Heart left ventricle (tissue), 16 donors: ENCODE data around the gene FAM131C. TPM values are rescaled to one million over a fixed set of nuclear protein-coding genes. Genes with fewer than 3 reads are reported as not detected.
"Not testable (repeated sequence)": the region's sequence is repeated elsewhere in the genome, so short reads cannot be mapped to it uniquely, and the experiment has no call there.

Source experiments
- ATAC-seq, 4 donors: fragments of 200-7000 bp; cut with Tn5 transposase; one replicate each; pipeline ENCODE4 v1.9.1; 2020 to 2022; ENCODE audit warnings: moderate library complexity in 4 of 4, mild to moderate bottlenecking in 3 of 4, moderate number of reproducible peaks in 1 of 4
- DNase-seq, 5 donors: peaks; one replicate each; pipeline ENCODE4 v3.0.0-alpha.2; 2020
- H3K27ac ChIP-seq, 12 donors: fragments of 200-600 bp; sonication (generic) in 4 of 12; one replicate each; pipeline versions ENCODE4 v1.5.0 to v1.8.0; 2016 to 2022; ENCODE audit warnings: mild to moderate bottlenecking in 2 of 12
- H3K27me3 ChIP-seq, 9 donors: fragments of 200-600 bp; sonication (generic) in 2 of 9; one replicate each; pipeline versions ENCODE4 v1.5.1 to v1.8.0; 2016 to 2022; ENCODE audit warnings: mild to moderate bottlenecking in 3 of 9
- H3K36me3 ChIP-seq, 9 donors: fragments of 200-600 bp; sonication (generic) in 2 of 9; one replicate each; pipeline versions ENCODE4 v1.5.0 to v1.8.0; 2018 to 2022; ENCODE audit warnings: mild to moderate bottlenecking in 2 of 9
- H3K4me1 ChIP-seq, 12 donors: fragments of 200-600 bp; sonication (generic) in 4 of 12; one replicate each; pipeline versions ENCODE4 v1.5.0 to v1.8.0; 2016 to 2022; ENCODE audit warnings: mild to moderate bottlenecking in 3 of 12
- H3K4me3 ChIP-seq, 12 donors: fragments of 200-600 bp; sonication (generic) in 4 of 12; one replicate each; pipeline versions ENCODE4 v1.5.0 to v1.8.0; 2017 to 2022; ENCODE audit warnings: mild to moderate bottlenecking in 9 of 12, moderate library complexity in 4 of 12
- H3K9me3 ChIP-seq, 12 donors: fragments of 200-600 bp; sonication (generic) in 4 of 12; one replicate each; pipeline versions ENCODE4 v1.5.0 to v1.8.0; 2016 to 2022; ENCODE audit warnings: mild to moderate bottlenecking in 1 of 12
- CTCF ChIP-seq, 12 donors: fragments of 200-600 bp; sonication (generic) in 4 of 12; IDR thresholded peaks; one replicate each; pipeline versions ENCODE4 v1.5.0 to v1.8.0; 2018 to 2022; ENCODE audit warnings: antibody characterized with exemption in 12 of 12, mild to moderate bottlenecking in 5 of 12
- POLR2A ChIP-seq, 2 donors: fragments of 450-650 bp; IDR thresholded peaks; one replicate each; pipeline ENCODE4 v1.6.1; 2017; ENCODE audit warnings: antibody characterized with exemption in 2 of 2, mild to moderate bottlenecking in 2 of 2, moderate library complexity in 2 of 2
- WGBS, 4 donors: extraction: QIAGEN DNeasy Blood & Tissue Kit in 2 of 4; methylation state at CpG; one replicate each; pipeline versions ENCODE4 v1.1.5 to v1.1.7; 2013 to 2018; 5-methylcytosine and 5-hydroxymethylcytosine counted together
- intact Hi-C, 10 donors: fragments of 100-400 bp; cut with DNase I; formaldehyde crosslinking; loops; one replicate each; pipeline versions ENCODE4 v1.11.1 to v1.14.2; 2022
- polyA plus RNA-seq, 2 donors: library from polyadenylated mRNA; stranded (reverse); fragments of 200-250 nt; gene quantifications; one replicate each; pipeline ENCODE4 v1.2.3, GENCODE V29; 2013
- total RNA-seq, 9 donors: library from RNA; depleted of rRNA in 2 of 9; stranded (reverse); fragments of >200 nt in 2 of 9; fragmentation: NEBNext Ultra II Directional in 3 of 9; extraction: Animal tissue kit (Norgen Biotek cat#: 25700) in 3 of 9; gene quantifications; one replicate each; pipeline versions ENCODE4 v1.1.0 to v1.2.4, GENCODE V29; 2016 to 2023
- donor health status: ischemic (EF 13 %, LVEDD 7.1; RV severe dilation, severe dysfunction).
- donor health status: healthy with polysubstance abuse.
- donor health status: DM: no; HTN: yes; CAD: no.
- donor health status: DM: no; HTN: no; CAD: no.
- donor health status: ischemic (EF 25% LVEDD 6.9; RV normal size, moderate dysfunction).
- donor health status: ischemic (EF 25% LVEDD 5.7; RV mildly dilated, moderate dysfunction).
- donor health status: healthy.
- donor health status: DM: yes; HTN: yes; CAD: no.
- donor health status: ischemic (EF 35%, LVEDD 5.7; RV mildly dilated, moderate dysfunction).
- donor health status: nonischemic (EF 11% LVEDD 7.7; RV severe dilation, severe dysfunction).
- donor health status: DM: yes; HTN: yes; CAD: no.
- donor health status: PGD.
- donor health status: ischemic (EF 29% LVEDD 5.4; RV normal size, mild dysfunction).
- donor health status: nonischemic (EF 23%, LVEDD 6.1; RV moderate dilation, normal function).

FAM131C gene
- total and polyA plus RNA-seq, 11 donors: 1.1 to 17.8 (median 3.4) TPM

DNA sequence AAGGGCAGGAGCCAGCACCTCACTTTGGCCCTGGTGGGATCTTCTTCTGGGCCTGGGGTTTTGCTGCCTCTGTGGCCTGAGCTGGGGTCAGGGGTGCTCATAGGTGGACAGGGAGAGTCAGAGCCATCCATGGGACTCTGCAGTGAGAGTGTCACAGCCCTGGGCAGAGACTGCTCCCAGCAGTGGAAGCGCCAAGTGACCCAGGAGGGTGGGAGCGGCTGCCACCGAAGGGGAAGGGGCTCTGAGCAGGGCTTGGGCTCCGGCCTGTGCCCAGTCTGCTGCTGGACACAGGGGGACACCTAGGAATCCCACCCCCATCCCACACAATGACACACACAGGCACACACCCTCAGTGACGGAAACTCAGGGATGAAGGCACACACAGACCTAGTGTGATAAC lies 29.5 kb downstream of the FAM131C start:
- H3K9me3 ChIP-seq: no peaks in the 10 kb centered on the region
- H3K4me3 ChIP-seq: no peak overlapping the region
- intact Hi-C loops: no loop called here
- 90 to 96% (median 94%) methylated on average over 5 of the region's 5 CpGs for WGBS, 4 donors
- H3K4me1 ChIP-seq: peaks cover 0 to 8% (median 3%) of the 10 kb centered on the region in 12 donors
- DNase-seq: no peak
- H3K36me3 ChIP-seq: no peaks in the 10 kb centered on the region
- no peak overlapping the region for H3K27ac ChIP-seq
- peaks cover 0 to 4% (median 0%) of the 10 kb centered on the region in 9 donors for H3K27me3 ChIP-seq
- TF ChIP-seq POLR2A (IDR thresholded peaks at IDR 0.05) (no peak), CTCF (IDR thresholded peaks at IDR 0.05) (no peak)
- no peak for ATAC-seq

- H3K27me3 ChIP-seq: peaks cover 0 to under 1% (median 0%) of the 10 kb centered on the region in 9 donors
- TF ChIP-seq POLR2A (IDR thresholded peaks at IDR 0.05) (no peak), CTCF (IDR thresholded peaks at IDR 0.05) (no peak)
- 58 to 80% (median 62%) methylated on average over 2 to 7 of the region's 7 CpGs for WGBS, 4 donors
- H3K27ac ChIP-seq: no peak within 1 kb of the TSS
- ATAC-seq: peak in 1 of 4 donors; percentile 14
- H3K9me3 ChIP-seq: no peaks in the 10 kb centered on the region
- intact Hi-C loops: no loop called here
- no peaks in the 10 kb centered on the region for H3K36me3 ChIP-seq
- peaks cover 0 to 4% (median 0%) of the 10 kb centered on the region in 12 donors for H3K4me1 ChIP-seq
- no peak within 1 kb of the TSS for H3K4me3 ChIP-seq
- no peak for DNase-seq
These were observed 29.9 kb downstream of the FAM131C start, which contains the start of gene CLCNKB for GRCh38 chr1:16043521-16043920. CLCNKB (plus strand) TSS chr1:16043782; CDS start chr1:16044493, 711 bp downstream.

DNA sequence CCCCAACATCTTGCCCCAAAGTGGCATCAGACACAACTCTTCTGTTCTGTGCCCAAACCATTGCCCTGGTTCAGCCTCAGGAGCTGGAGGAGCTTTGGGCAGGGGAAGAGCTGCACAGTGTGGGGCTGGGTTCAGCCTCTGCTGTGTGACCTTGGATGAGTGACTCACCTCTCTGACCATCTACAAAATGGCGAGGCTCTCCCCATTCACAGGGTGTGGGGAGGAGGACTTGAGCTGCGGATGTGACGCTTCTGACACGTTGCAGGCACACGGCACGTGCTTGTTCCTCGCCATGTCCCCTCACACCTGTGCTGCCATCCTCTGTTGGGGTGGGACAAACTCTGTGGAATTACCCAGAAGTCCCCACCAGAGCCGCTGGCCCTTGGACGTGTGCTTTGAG lies 30.8 kb downstream of the FAM131C start:
- H3K36me3 ChIP-seq, H3K27me3 ChIP-seq, intact Hi-C loops, DNase-seq, H3K9me3 ChIP-seq, H3K4me3 ChIP-seq, H3K4me1 ChIP-seq, H3K27ac ChIP-seq: not testable (repeated sequence)
- WGBS, 4 donors: 62 to 87% (median 76%) methylated on average over 6 to 9 of the region's 9 CpGs
- ATAC-seq: peak in 1 of 4 donors; percentile 23

- Histone ChIP-seq H3K27ac (no peak overlapping the region), H3K4me1 (no peaks in the 10 kb centered on the region), H3K9me3 (no peaks in the 10 kb centered on the region), H3K27me3 (no peaks in the 10 kb centered on the region), H3K4me3 (no peak overlapping the region), H3K36me3 (no peaks in the 10 kb centered on the region)
- TF ChIP-seq CTCF (IDR thresholded peaks at IDR 0.05): peak in 1 of 12 donors; percentile 20
- no peak for TF ChIP-seq POLR2A (IDR thresholded peaks at IDR 0.05)
- ATAC-seq (peak in 1 of 4 donors; percentile 27), DNase-seq (peak in 1 of 5 donors; percentile 23)
- intact Hi-C loops: no loop called here
- 70 to 84% (median 76%) methylated on average over 8 to 9 of the region's 9 CpGs for WGBS, 4 donors
These were observed 31.4 kb downstream of the FAM131C start for GRCh38 chr1:16042096-16042495.

DNA sequence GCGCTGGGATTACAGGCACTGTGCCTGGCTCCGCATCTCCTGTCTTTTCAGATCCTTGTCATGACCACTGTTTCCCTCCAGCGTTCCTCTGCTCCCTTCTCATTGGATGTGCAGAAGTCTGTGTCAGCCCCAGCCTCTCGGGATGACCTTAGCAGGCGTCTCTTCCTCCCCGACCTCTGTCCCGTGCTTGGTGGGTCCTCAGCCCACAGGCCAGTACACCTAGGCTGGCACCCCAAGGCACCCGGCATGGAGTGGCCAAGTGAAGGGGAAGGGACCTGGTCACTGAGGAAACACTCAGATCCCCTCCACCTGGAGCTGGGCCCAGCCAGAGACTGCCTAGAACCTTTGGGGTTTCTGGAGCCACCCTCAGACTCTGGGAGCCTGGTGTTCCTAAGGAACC lies 32.3 kb downstream of the FAM131C start:
- Histone ChIP-seq H3K27me3 (no peaks in the 10 kb centered on the region), H3K36me3 (no peaks in the 10 kb centered on the region), H3K9me3 (no peaks in the 10 kb centered on the region), H3K4me1 (no peaks in the 10 kb centered on the region), H3K27ac (no peak overlapping the region), H3K4me3 (no peak overlapping the region)
- 63 to 90% (median 67%) methylated on average over 8 of the region's 8 CpGs for WGBS, 4 donors
- no peak for DNase-seq
- no peak for ATAC-seq
- TF ChIP-seq CTCF (IDR thresholded peaks at IDR 0.05): no peak
- no peak for TF ChIP-seq POLR2A (IDR thresholded peaks at IDR 0.05)
- intact Hi-C loops: no loop called here

- intact Hi-C loops: loop anchor here in 1 of 10 donors (1.0 kb wide), 1 partner anchor 22 kb away; no protein-coding TSS in a partner anchor
These were observed 33.6 kb downstream of the FAM131C start for GRCh38 chr1:16039871-16040270.

More at GRCh38 chr1:16039871-16040270, 33.6 kb downstream of the FAM131C start:
- not testable (repeated sequence) for H3K36me3 ChIP-seq, H3K4me3 ChIP-seq, H3K27me3 ChIP-seq, ATAC-seq, H3K4me1 ChIP-seq, H3K9me3 ChIP-seq, H3K27ac ChIP-seq, DNase-seq
- WGBS, 4 donors: 64 to 78% (median 69%) methylated on average over 3 to 8 of the region's 8 CpGs
